GM21717 (cell line): ENCODE results near the gene C1orf232.

Experiments used
- ATAC-seq: cut with Tn5 transposase; IDR thresholded peaks from one replicate; pipeline ENCODE4 v1.9.1; 2021; ENCODE audit warnings: mild to moderate bottlenecking, moderate library complexity; ENCODE audit not compliant: unreplicated experiment

C1orf232 gene

DNA sequence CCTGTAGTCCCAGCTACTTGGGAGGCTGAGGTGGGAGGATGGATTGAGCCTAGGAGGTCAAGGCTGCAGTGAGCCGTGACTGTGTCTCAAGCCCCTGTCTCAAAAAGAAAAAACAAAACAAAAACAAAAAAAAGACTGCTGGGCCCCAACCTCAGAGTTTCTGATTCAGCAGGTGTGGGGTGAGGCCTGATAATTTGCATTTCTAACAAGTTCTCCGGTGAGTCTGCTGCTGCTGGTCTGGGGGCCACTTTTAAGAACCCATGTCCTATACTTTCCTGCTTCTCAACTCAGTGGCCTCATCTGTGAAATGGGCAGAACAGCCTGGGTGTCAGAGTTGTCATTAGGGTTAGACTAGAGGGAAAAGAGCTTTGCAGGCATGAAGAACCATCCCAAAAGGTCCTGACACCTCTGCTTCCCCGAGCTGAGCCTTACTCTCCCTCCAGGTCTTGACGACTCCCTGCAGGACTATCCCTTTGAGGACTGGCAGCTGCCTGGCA, 11.3 kb upstream of the C1orf232 start:
- no peak for ATAC-seq

DNA sequence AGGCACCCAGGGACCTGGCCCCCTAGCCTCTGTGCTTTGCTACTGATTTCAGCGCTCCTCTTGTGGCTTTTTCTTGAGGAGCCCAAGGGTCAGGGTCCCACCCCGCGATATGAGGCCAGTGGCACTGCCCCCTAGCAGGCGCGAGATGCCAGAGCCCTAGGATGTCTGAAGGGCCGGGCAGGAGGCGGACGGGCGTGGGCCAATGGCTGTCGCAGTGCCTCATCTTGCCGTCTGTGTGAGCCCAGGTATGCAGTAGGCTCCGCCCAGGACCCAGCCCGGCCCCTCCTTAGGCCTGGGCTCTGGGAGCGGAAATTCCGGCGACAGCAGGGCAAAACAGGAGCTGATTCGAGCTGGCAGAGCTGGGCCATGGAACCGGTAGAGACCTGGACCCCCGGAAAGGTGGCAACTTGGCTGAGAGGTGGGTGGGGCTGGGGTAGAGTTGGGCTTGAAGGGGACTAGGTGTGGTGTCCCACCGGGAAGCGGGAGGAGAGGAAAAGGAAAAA, 8.5 kb upstream of the C1orf232 start, which contains the start of gene CNKSR1:
Gene CNKSR1 (plus strand): TSS at position 310 of the 503 bp plus-strand sequence. CDS start 57 bp downstream, at position 367.
- no peak for ATAC-seq

GRCh38 chr1:26175346-26175745, 6.6 kb upstream of the C1orf232 start:
- ATAC-seq = no peak

GRCh38 chr1:26171084-26172072, 2.6 kb upstream of the C1orf232 start, which contains the start of gene ZNF593OS:
TSS of gene ZNF593OS (minus strand) at chr1:26171832. CDS start at chr1:26171661, 171 bp downstream.
- ATAC-seq = no peak

- ATAC-seq = no peak
Observed at GRCh38 chr1:26170472-26170821, 1.7 kb upstream of the C1orf232 start.

- peak; percentile 89 for ATAC-seq
Observed at GRCh38 chr1:26169669-26170471, 1.1 kb upstream of the C1orf232 start, which contains the start of gene ZNF593. TSS of gene ZNF593 (plus strand) at chr1:26169908. CDS start at chr1:26169984, 76 bp downstream.

DNA sequence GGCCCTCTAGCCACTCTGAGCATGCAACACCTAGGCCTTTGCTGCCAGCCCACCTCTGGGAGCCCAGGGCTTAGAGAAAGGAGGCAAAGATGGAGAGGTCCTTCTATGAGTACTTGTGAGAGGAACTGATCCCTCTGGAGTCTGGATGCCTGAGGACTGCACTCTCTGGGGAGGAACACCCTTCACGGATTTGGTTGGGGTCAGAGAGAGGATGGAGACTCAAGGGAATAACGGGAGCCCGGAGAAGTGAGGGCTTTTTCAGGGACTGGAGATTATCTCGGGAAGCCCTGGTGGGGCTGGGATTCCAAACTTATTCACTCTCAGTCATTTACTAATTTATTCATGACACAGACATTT, 413 bp upstream of the C1orf232 start:
- ATAC-seq = no peak

DNA sequence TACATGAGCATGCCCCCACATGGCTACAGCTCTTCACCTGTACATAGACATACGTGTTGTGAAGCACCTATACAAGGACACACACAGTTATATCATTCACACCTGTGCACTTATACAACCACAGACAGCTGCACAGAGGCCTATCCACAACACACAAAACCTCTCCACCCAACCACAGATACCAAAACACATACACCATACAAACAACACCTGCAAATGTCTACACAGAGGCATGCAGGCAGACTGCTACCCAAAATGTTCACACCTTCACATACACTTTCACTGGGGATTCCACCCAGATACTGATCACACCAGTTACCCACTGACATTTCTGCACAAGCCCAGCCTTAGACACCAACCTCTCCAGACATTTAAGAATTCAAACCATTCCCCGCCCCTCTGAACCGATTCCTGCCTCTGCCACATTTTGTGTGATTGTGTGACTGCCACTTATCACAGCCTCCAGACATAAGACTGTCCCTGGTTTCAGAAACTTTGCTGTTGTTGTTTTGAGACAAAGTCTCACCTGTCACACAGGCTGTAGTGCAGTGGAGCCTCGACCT, 2.0 kb downstream of the C1orf232 start:
- ATAC-seq = no peak

- no peak for ATAC-seq
Observed at GRCh38 chr1:26164861-26165842, 3.6 kb downstream of the C1orf232 start.

- ATAC-seq = no peak
Observed at GRCh38 chr1:26164036-26164860, 4.5 kb downstream of the C1orf232 start.

DNA sequence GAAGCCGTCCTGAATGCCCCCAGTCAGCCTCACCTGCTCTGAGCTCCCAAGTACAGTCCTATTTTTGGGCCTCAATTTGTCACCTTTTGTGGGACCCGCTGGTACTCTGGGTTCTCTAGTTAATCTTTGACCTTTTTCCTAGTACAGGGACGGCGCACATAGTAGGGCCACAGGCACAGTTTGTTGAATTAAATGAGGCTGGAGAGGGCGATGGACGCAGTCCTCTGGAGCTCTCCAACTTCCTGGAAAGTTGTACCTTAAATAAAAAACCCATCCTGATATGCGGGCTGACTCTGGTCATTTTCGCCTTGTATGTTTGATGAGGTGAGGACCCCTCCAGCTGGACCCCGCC, 5.1 kb downstream of the C1orf232 start:
- ATAC-seq = no peak

DNA sequence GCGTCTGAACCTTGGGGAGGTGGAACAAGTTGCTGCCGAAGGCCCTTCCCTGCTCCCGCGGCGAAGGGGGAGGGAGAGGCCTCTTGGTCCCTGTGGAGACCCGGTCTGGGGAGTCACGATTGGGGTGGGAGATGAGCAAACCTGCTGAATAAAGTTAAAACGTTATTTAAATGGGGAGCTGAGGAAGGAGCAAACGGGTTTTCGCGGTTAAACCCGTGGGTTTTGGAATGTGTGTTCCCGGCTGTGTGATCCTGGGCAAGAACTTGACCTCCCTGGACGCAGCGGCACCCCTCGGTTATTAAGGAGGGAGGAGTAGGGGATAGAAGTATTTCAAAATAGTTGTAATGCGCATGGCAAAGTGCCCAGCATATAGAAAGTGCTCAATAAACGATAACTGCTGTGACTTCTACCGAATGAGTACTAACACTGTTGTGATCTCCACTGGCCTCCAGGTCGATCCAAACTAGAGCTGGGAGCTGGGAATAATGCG, 6.5 kb downstream of the C1orf232 start:
- no peak for ATAC-seq

GRCh38 chr1:26161415-26162219, 7.1 kb downstream of the C1orf232 start:
- ATAC-seq = no peak

GRCh38 chr1:26160527-26161414, 8.0 kb downstream of the C1orf232 start:
- ATAC-seq = no peak

DNA sequence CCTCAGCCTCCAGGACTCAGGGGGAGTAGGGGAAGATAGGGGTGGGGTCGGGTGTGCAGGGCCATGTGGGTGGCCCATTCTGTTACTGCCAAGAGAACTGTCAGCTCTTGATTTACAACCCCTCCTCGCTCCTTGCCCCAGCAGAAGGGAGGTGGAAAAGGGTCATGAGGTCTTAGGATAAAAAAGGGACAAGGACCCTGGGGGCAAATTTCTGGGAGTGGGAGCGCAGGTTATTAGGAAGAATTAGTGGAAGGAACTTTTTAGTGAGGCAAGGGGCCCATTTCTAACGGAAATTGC, 9.1 kb downstream of the C1orf232 start:
- no peak for ATAC-seq

GRCh38 chr1:26158908-26159742, 9.6 kb downstream of the C1orf232 start, which contains the start of gene FAM110D:
TSS of gene FAM110D (plus strand) at chr1:26159079. CDS start at chr1:26161292, 2,213 bp downstream.
- ATAC-seq = no peak
